AG09309 (cell line): ENCODE data around the gene IL22RA1.

ENCODE experiments used
- DNase-seq: peaks from one replicate; pipeline ENCODE4 v3.0.0-alpha.2; 2010; ENCODE audit warnings: low read depth
- H3K4me3 ChIP-seq: 2 replicates; pipeline ENCODE4 v1.5.1; 2011; ENCODE audit warnings: mild to moderate bottlenecking, low read depth, low read length, moderate library complexity; ENCODE audit not compliant: control insufficient read depth
- TF ChIP-seq, protein P1 (sequence below): IDR thresholded peaks from 2 replicates; pipeline ENCODE4 v1.5.1; 2011; ENCODE audit warnings: mild to moderate bottlenecking, low read depth, low read length, inconsistent platforms; ENCODE audit not compliant: insufficient read depth, control insufficient read depth; ENCODE audit errors: missing control alignments

Gene IL22RA1

DNA sequence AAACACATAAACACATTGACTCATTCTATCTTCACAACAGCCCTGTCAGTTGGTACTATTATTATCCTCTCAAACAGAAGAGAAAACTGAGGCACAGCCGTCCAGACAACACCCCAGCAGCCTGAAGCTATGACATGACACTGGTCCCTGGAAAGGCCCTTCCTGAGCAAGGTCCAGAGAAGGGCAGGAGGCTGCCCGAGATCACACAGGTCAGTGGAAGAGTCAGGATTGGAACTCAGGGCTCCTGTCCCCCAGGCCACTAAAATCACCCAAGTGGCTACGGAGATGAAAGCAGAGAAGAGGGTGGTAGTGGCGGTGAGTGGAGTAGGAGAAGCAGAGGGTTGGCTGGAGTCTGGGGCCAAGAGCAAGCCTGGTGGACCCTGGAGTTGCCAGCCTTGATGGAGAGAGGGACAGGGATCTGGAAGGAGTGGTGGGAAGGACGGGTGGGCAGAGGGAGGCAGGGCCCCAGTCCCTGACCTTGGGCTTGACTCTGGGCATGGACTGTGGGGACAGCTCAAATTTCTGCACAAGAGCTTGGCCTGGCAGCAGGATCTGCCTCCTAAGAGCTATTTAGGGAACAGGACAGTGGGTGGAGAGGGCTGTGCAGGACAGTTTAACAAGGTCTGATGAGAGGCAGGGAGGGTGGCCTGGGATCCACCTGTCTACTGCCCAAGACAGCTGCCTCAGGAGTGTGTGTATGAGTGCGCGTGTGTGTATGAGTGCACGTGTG is 46.8 kb downstream of the IL22RA1 start:
- H3K4me3 ChIP-seq: no peak overlapping the region
- DNase-seq: no peak
- TF ChIP-seq, protein P1, sequence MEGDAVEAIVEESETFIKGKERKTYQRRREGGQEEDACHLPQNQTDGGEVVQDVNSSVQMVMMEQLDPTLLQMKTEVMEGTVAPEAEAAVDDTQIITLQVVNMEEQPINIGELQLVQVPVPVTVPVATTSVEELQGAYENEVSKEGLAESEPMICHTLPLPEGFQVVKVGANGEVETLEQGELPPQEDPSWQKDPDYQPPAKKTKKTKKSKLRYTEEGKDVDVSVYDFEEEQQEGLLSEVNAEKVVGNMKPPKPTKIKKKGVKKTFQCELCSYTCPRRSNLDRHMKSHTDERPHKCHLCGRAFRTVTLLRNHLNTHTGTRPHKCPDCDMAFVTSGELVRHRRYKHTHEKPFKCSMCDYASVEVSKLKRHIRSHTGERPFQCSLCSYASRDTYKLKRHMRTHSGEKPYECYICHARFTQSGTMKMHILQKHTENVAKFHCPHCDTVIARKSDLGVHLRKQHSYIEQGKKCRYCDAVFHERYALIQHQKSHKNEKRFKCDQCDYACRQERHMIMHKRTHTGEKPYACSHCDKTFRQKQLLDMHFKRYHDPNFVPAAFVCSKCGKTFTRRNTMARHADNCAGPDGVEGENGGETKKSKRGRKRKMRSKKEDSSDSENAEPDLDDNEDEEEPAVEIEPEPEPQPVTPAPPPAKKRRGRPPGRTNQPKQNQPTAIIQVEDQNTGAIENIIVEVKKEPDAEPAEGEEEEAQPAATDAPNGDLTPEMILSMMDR: no peak

DNA sequence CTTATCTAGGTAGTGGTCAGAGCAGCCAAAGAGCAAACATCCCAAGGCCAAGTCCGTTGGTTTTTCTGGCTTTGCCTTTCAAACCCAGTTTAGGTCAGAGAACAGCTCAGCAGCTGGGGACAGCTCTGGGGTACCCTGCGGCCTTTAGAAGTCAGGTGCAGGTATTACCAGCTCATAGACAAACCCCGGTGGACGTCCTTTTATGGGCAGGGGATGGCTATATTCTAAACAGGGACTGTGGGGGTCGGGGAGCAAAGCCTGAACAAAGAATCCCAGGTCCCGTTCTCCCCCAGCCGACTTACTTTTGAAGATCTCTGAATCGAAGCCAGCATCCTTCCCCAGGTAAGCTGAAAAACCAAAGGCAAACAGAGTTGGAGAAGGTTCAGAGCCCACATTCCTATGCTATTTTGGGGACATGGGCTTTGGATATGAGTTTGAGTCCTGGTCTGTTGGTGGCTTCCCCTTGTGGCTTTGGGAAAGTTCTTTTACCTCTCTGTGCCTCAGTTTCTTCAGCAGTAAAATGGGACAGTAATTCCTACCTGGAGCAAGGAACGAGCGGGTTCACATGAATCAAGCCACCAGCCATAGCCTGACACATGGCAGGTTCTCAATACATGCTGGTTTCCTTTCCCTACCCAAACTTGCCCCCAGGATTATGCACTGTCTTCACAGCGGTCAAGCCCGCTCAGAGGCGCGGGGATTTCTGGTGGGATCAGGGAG is 47.6 kb downstream of the IL22RA1 start:
- DNase-seq: no peak

DNA sequence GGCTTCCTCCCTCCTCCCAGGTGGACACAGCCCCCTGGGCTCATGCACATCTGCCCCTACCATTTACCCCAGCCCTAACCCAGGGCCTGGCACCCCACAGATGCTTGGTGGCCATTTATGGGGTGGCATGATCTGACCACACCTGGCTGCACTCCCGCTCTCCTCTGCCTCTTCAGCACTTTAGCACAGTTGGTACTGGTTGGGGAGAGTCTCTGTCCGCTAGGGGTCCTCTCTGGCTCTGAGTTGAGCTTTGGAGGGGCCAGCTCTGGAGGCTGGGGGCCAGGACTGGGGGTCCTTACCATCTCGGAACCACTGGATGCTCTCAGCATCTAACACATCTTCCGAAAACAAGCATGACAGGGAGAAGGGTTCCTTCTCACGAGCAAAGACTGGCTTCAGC is 48.4 kb downstream of the IL22RA1 start:
- TF ChIP-seq, protein P1: no peak
- DNase-seq: no peak
- no peak overlapping the region for H3K4me3 ChIP-seq

More for the DNA sequence above, 47.6 kb downstream of the IL22RA1 start:
- H3K4me3 ChIP-seq: no peak overlapping the region
- TF ChIP-seq, protein P1: no peak

DNA sequence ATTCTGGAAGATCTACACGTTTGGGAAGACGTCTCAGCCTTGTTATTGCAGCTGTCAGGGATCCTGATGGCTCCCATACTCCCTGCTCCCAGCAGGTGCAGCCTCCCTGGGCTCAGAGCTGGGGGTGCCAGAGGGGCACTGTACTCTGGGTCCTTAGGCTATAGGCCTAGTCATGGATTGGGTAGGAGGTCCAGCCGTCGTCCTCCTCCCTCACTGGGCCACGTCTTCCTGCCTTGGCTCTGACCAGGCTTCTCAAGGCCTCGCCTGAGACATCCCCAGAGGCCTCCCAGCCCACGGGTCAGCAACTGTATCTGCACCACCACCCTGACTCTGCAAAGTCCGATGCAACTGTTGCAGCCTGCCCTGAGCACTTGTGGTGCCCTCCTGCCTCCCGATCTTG is 49.2 kb downstream of the IL22RA1 start:
- TF ChIP-seq, protein P1: no peak
- DNase-seq: no peak
- no peak overlapping the region for H3K4me3 ChIP-seq

DNA sequence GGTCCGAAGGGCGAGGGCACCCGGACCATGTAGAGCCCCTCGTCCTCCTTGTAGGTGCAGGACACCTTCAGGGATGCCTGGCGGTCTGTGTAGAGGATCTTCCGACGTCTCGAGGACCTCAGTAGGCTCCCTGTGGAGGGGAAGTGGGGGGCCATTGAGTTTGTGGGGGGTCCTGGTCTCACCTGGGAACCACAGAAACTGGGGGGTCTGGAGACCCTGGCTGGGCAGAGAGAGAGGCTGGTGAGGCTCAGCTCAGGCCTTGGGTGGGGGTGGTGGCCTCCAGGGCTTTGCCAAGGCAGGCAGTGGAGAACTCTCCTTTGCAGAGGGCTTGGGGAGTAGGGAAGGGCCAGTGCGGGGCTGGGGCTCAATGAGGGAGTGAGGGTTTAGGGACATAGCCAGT is 50.0 kb downstream of the IL22RA1 start:
- H3K4me3 ChIP-seq: no peak overlapping the region
- TF ChIP-seq, protein P1: no peak
- no peak for DNase-seq

DNA sequence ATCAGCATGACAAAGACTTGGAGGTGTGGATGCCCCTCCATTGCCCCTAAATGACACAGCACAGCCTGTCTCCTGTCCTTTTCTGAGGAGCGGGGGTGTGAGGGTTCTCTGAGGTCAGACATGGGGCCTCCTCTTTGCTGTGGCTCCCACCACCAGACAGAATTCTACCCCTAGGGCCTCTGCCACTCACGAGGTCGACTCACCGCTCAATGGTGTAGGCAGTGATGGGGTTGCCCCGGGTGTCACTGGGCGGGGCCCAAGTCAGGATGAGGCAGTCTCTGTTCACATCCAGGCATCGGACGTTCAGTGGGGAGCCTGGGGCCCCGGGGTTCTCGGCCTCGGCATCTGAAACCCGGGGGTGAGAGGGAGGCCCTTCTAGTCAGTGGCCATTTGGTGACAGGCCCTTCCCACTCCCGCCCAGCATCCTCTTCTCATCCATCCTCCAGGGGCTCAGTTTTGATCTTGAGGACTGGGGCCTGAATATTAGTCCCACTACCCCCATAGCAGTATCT is 50.9 kb downstream of the IL22RA1 start:
- TF ChIP-seq, protein P1: no peak
- H3K4me3 ChIP-seq: no peak overlapping the region
- no peak for DNase-seq
